ENCODE measurements around the gene NKAIN2.
"Not testable (repeated sequence)": the region's sequence is repeated elsewhere in the genome, so short reads cannot be mapped to it uniquely, and the experiment has no call there.

NKAIN2 gene

DNA sequence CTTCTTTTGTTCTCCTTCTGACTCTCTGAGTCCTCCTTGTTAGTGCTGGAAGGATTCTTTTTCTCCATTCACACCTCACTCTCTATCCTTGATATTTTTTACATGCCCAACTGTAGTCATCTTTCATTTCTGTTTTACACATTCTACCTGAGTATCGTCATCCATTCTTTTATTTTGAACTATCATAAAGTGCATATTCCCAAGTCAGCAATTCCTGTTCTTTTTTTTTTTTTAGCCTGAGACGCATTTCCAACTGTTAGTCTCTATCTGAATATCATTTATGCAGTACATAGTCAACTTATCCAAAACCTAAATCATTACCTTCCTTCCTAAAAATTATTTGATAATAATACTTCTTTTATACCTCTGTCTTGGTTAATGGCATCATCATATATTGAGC, 207.5 kb downstream of the NKAIN2 start:
- in situ Hi-C loops (cut with HindIII; ENCODE audit: low sequenced_read_pairs), result no loop called here
- TF ChIP-seq, protein P1, sequence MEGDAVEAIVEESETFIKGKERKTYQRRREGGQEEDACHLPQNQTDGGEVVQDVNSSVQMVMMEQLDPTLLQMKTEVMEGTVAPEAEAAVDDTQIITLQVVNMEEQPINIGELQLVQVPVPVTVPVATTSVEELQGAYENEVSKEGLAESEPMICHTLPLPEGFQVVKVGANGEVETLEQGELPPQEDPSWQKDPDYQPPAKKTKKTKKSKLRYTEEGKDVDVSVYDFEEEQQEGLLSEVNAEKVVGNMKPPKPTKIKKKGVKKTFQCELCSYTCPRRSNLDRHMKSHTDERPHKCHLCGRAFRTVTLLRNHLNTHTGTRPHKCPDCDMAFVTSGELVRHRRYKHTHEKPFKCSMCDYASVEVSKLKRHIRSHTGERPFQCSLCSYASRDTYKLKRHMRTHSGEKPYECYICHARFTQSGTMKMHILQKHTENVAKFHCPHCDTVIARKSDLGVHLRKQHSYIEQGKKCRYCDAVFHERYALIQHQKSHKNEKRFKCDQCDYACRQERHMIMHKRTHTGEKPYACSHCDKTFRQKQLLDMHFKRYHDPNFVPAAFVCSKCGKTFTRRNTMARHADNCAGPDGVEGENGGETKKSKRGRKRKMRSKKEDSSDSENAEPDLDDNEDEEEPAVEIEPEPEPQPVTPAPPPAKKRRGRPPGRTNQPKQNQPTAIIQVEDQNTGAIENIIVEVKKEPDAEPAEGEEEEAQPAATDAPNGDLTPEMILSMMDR (IDR thresholded peaks at IDR 0.05; ENCODE audit: low read depth, low read length), result no peak
- H3K4me3 ChIP-seq (ENCODE audit: low read depth, low read length), result no peak overlapping the region
- DNase-seq (ENCODE audit: low read depth, low spot score), result no peak

DNA sequence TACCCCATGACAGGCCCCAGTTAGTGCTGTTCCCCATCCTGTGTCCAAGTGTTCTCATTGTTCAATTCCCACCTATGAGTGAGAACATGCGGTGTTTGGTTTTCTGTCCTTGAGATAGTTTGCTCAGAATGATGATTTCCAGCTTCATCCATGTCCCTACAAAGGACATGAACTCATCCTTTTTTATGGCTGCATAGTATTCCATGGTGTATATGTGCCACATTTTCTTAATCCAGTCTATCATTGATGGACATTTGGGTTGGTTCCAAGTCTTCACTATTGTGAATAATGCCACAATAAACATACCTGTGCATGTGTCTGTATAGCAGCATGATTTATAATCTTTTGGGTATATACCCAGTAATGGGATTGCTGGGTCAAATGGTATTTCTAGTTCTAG, 218.4 kb downstream of the NKAIN2 start:
- H3K4me3 ChIP-seq (ENCODE audit: low read depth, low read length); DNase-seq (ENCODE audit: low read depth, low spot score); in situ Hi-C loops (cut with HindIII; ENCODE audit: low sequenced_read_pairs): not testable (repeated sequence)

DNA sequence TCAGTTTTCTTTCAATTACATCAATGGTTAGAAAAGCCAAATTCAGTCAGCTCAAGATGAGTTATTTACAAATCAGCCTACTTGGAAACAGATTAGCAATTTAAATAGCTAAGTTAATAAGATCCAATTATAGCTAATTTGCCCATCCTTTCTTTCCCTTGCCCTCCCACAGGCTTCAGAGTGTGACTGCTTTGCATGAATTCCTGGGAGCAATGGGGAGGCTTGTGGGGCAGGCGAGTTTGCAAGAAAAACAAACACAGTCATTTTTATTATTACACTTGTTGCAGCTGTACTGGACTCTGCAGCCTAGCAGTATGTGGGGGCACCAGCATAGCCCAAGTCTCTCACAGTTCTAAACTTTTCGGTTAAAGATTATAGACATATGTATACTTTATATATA, 219.0 kb downstream of the NKAIN2 start:
- in situ Hi-C loops (cut with HindIII; ENCODE audit: low sequenced_read_pairs), result no loop called here
- TF ChIP-seq, protein P1 (IDR thresholded peaks at IDR 0.05; ENCODE audit: low read depth, low read length), result no peak
- no peak for DNase-seq (ENCODE audit: low read depth, low spot score)
- H3K4me3 ChIP-seq (ENCODE audit: low read depth, low read length), result no peak overlapping the region

DNA sequence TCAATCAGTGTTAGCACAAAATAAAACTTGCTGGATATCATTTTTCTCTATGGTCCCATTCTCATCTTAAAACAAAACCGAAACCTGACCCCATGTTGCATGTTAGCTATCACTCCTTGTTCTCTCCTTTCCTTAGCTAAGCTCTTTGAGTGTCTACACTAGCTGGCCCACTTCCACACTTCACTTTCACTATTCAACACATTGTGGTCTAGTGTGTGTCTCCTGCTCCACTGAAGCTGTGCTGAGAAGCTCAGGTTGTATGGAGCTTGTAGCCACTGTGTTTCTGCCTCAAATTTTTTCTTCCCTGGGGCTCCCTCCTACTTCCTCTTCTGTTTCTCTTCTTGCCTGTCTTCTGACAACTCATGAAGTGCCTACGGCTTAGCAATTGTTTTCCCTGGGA, 223.0 kb downstream of the NKAIN2 start:
- H3K4me3 ChIP-seq (ENCODE audit: low read depth, low read length), result no peak overlapping the region
- TF ChIP-seq, protein P1 (IDR thresholded peaks at IDR 0.05; ENCODE audit: low read depth, low read length), result no peak
- in situ Hi-C loops (cut with HindIII; ENCODE audit: low sequenced_read_pairs), result no loop called here
- DNase-seq (ENCODE audit: low read depth, low spot score), result no peak

DNA sequence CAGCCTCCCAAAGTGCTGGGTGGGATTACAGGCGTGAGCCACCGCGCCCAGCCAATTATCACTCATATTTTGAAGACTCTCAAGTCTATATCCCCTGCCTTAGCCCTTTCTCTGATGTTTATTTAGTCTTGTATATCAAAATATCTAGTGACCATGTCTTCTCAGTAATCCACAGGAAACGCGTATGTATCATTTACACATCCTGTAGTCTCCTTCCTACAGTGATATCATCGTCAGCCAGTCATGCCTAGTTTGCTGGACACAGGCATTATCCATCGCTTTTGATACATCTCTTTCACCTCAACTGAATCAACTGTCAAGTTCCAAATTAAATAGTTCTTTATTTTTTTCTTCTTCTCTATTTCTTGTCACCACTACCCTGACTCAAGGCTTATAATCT, 223.7 kb downstream of the NKAIN2 start:
- TF ChIP-seq, protein P1 (IDR thresholded peaks at IDR 0.05; ENCODE audit: low read depth, low read length), result no peak
- DNase-seq (ENCODE audit: low read depth, low spot score), result no peak
- H3K4me3 ChIP-seq (ENCODE audit: low read depth, low read length), result no peak overlapping the region
- in situ Hi-C loops (cut with HindIII; ENCODE audit: low sequenced_read_pairs), result no loop called here

DNA sequence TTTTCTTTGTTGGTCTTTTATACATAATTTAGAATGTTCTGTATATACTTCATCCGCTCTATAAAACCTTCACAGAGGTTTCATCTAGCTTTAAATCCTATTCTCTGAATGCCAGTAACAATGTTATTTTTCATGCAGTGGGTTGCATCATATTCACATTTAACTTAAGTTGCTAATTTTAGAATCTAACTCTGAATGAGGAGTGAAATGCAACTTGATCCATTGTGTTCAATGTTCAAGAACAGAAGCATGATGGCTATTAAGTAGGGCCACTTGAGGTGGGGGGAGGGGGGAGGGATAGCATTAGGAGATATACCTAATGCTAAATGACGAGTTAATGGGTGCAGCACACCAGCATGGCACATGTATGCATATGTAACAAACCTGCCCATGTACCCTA, 224.5 kb downstream of the NKAIN2 start:
- no peak overlapping the region for H3K4me3 ChIP-seq (ENCODE audit: low read depth, low read length)
- peak; percentile 24 for DNase-seq (ENCODE audit: low read depth, low spot score)
- TF ChIP-seq, protein P1 (IDR thresholded peaks at IDR 0.05; ENCODE audit: low read depth, low read length), result no peak
- in situ Hi-C loops (cut with HindIII; ENCODE audit: low sequenced_read_pairs), result no loop called here

DNA sequence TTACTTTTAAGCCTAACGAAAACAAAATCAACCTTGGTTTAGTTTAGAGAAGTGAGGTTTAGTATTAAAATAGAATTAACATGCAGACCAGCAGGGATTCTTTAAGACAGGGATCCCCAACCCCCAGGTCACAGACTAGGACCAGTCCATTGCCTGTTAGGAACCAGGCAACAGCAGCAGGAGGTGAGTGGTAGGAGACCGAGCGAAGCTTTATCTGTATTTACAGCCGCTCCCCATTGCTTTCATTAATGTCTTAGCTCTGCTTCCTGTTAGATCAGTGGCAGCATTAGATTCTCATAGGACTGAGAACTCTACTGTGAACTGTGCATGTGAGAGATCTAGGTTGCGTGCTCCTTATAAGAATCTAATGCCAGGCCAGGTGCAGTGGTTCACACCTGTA, 225.9 kb downstream of the NKAIN2 start:
- no peak overlapping the region for H3K4me3 ChIP-seq (ENCODE audit: low read depth, low read length)
- in situ Hi-C loops (cut with HindIII; ENCODE audit: low sequenced_read_pairs), result no loop called here
- DNase-seq (ENCODE audit: low read depth, low spot score), result no peak
- TF ChIP-seq, protein P1 (IDR thresholded peaks at IDR 0.05; ENCODE audit: low read depth, low read length), result no peak
